HepG2 (cell line): ENCODE results near the gene CLTA. TPM values are rescaled to one million over a fixed set of nuclear protein-coding genes. Genes with fewer than 3 reads are reported as not detected.

Experiments
- AKAP8 ChIP-seq: sonication (generic); formaldehyde crosslinking; IDR thresholded peaks from 2 replicates; pipeline ENCODE4 v1.5.1; 2020; ENCODE audit warnings: mild to moderate bottlenecking, missing genetic modification reagents
- ELF4 ChIP-seq: sonication (generic); formaldehyde crosslinking; IDR thresholded peaks from 2 replicates; pipeline ENCODE4 v1.5.0; 2020; ENCODE audit warnings: missing genetic modification reagents, mild to moderate bottlenecking, moderate library complexity, borderline replicate concordance
- GTF3A ChIP-seq: sonication (generic); formaldehyde crosslinking; conservative IDR thresholded peaks from 2 replicates; pipeline ENCODE4 v1.4.0; 2020; ENCODE audit warnings: mild to moderate bottlenecking, missing genetic modification reagents
- HCFC1 ChIP-seq: fragments of 150-350 bp; IDR thresholded peaks from 2 replicates; pipeline ENCODE4 v1.6.1; 2014; ENCODE audit warnings: low read depth, low read length
- IKZF4 ChIP-seq: sonication (generic); formaldehyde crosslinking; IDR thresholded peaks from 2 replicates; pipeline ENCODE4 v1.5.1; 2020; ENCODE audit warnings: borderline replicate concordance, mild to moderate bottlenecking, low read depth, missing genetic modification reagents; ENCODE audit errors: not compliant biosample characterization
- NCOA1 ChIP-seq: sonication (generic); formaldehyde crosslinking; IDR thresholded peaks from 2 replicates; pipeline ENCODE4 v1.9.0; 2021; ENCODE audit warnings: missing genetic modification reagents
- NKX3-1 ChIP-seq: sonication (generic); formaldehyde crosslinking; IDR thresholded peaks from 2 replicates; pipeline ENCODE4 v1.5.0; 2020; ENCODE audit warnings: missing genetic modification reagents
- RBM39 ChIP-seq: fragments of 200-400 bp; formaldehyde crosslinking; IDR thresholded peaks from one replicate; pipeline ENCODE4 v1.6.1; 2018; ENCODE audit warnings: antibody characterized with exemption, mild to moderate bottlenecking, low read depth, low read length; ENCODE audit not compliant: poor library complexity, severe bottlenecking
- SIX4 ChIP-seq: sonication (generic); formaldehyde crosslinking; IDR thresholded peaks from 2 replicates; pipeline ENCODE4 v1.4.0; 2020; ENCODE audit warnings: missing genetic modification reagents
- TOE1 ChIP-seq: sonication (generic); formaldehyde crosslinking; IDR thresholded peaks from 2 replicates; pipeline ENCODE4 v1.4.0; 2020; ENCODE audit warnings: mild to moderate bottlenecking, missing genetic modification reagents
- ZBTB7A ChIP-seq: sonication (generic); formaldehyde crosslinking; IDR thresholded peaks from 2 replicates; pipeline ENCODE4 v1.8.0; 2022; ENCODE audit warnings: mild to moderate bottlenecking, missing genetic modification reagents
- ZNF121 ChIP-seq: sonication (generic); formaldehyde crosslinking; IDR thresholded peaks from 2 replicates; pipeline ENCODE4 v1.5.0; 2020; ENCODE audit warnings: mild to moderate bottlenecking, missing genetic modification reagents
- ZNF3 ChIP-seq: IDR thresholded peaks from 2 replicates; pipeline ENCODE4 v1.7.0; 2017; ENCODE audit warnings: inconsistent platforms
- ZNF460 ChIP-seq: sonication (generic); formaldehyde crosslinking; IDR thresholded peaks from 2 replicates; pipeline ENCODE4 v1.5.1; 2020; ENCODE audit warnings: missing genetic modification reagents, mild to moderate bottlenecking, borderline replicate concordance
- ZNF781 ChIP-seq: sonication (generic); formaldehyde crosslinking; IDR thresholded peaks from 2 replicates; pipeline ENCODE4 v1.5.1; 2020; ENCODE audit warnings: borderline replicate concordance, mild to moderate bottlenecking, missing genetic modification reagents; ENCODE audit errors: not compliant biosample characterization
- polyA plus RNA-seq, 8 experiments: library from polyadenylated mRNA; depleted of rRNA in 3 of 8; stranded (reverse) in 7 of 8; unstranded in 1 of 8; fragments of >200 nt; fragmentation: Illumina TruSeq in 4 of 8; extraction: Trizol in 4 of 8; gene quantifications; 2 replicates each; pipeline versions ENCODE4 v1.2.1 to v1.2.3, GENCODE V29; 2011 to 2016; ENCODE audit warnings: low read depth in 4 of 8, missing spikeins in 1 of 8, mixed read lengths in 1 of 8; ENCODE audit not compliant: insufficient read depth in 1 of 8
- total RNA-seq, 5 experiments: library from RNA; depleted of rRNA; stranded (reverse); fragments of >200 nt; fragmentation: Illumina TruSeq; extraction: Trizol; gene quantifications; 2 replicates each; pipeline ENCODE4 v1.2.3, GENCODE V29; 2016; ENCODE audit warnings: low read depth in 1 of 5
- TF ChIP-seq, protein P1 (sequence below): sonication (generic); formaldehyde crosslinking; IDR thresholded peaks from 2 replicates; pipeline ENCODE4 v1.9.0; 2021; ENCODE audit warnings: mild to moderate bottlenecking, missing genetic modification reagents
- TF ChIP-seq, protein P2 (sequence below): IDR thresholded peaks from 2 replicates; pipeline ENCODE4 v1.6.1; 2016
- TF ChIP-seq, protein P3 (sequence below): sonication (generic); formaldehyde crosslinking; IDR thresholded peaks from 2 replicates; pipeline ENCODE4 v1.4.0; 2020; ENCODE audit warnings: missing genetic modification reagents, borderline replicate concordance

CLTA gene
- total and polyA plus RNA-seq, 2 of the 13 experiments (the other 11 are each of a cell fraction or from before 2014, with no cell fraction given), result 143 to 222 TPM

DNA sequence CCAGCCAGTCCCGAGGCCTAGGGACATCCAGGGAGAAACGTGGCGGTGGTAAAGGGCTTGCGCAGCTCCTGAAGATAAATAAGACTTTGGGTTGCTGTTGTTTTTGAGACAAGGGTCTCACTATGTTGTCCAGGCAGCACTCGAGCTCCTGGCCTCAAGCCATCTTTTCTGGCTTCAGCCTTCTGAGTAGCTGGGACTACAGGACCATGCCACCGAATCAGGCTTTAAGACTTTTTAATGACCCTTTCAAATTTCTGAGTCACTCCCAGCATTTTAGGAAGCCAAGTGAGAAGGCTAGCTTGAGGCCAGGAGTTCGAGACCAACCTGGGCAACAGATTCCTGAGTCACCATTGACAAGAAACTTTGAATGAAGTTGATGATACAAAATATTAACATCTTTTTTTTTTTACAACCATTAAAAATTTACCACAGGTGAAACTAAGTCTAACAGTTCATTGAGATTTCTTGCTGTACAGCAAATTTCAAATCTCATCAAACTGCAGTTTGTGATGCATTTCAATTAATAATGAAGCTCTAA, 68.3 kb downstream of the CLTA start (continued):
- TF ChIP-seq, protein P1, sequence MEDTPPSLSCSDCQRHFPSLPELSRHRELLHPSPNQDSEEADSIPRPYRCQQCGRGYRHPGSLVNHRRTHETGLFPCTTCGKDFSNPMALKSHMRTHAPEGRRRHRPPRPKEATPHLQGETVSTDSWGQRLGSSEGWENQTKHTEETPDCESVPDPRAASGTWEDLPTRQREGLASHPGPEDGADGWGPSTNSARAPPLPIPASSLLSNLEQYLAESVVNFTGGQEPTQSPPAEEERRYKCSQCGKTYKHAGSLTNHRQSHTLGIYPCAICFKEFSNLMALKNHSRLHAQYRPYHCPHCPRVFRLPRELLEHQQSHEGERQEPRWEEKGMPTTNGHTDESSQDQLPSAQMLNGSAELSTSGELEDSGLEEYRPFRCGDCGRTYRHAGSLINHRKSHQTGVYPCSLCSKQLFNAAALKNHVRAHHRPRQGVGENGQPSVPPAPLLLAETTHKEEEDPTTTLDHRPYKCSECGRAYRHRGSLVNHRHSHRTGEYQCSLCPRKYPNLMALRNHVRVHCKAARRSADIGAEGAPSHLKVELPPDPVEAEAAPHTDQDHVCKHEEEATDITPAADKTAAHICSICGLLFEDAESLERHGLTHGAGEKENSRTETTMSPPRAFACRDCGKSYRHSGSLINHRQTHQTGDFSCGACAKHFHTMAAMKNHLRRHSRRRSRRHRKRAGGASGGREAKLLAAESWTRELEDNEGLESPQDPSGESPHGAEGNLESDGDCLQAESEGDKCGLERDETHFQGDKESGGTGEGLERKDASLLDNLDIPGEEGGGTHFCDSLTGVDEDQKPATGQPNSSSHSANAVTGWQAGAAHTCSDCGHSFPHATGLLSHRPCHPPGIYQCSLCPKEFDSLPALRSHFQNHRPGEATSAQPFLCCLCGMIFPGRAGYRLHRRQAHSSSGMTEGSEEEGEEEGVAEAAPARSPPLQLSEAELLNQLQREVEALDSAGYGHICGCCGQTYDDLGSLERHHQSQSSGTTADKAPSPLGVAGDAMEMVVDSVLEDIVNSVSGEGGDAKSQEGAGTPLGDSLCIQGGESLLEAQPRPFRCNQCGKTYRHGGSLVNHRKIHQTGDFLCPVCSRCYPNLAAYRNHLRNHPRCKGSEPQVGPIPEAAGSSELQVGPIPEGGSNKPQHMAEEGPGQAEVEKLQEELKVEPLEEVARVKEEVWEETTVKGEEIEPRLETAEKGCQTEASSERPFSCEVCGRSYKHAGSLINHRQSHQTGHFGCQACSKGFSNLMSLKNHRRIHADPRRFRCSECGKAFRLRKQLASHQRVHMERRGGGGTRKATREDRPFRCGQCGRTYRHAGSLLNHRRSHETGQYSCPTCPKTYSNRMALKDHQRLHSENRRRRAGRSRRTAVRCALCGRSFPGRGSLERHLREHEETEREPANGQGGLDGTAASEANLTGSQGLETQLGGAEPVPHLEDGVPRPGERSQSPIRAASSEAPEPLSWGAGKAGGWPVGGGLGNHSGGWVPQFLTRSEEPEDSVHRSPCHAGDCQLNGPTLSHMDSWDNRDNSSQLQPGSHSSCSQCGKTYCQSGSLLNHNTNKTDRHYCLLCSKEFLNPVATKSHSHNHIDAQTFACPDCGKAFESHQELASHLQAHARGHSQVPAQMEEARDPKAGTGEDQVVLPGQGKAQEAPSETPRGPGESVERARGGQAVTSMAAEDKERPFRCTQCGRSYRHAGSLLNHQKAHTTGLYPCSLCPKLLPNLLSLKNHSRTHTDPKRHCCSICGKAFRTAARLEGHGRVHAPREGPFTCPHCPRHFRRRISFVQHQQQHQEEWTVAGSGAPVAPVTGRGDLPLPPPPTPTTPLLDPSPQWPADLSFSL (CRISPR knock-in tag), result 0 out of 2 replicates have a peak, but pooled peaks have one; percentile 0
- TF ChIP-seq IKZF4 (CRISPR knock-in tag) (no peak), ELF4 (CRISPR knock-in tag) (no peak), AKAP8 (CRISPR knock-in tag) (no peak), SIX4 (no peak), TOE1 (no peak), HCFC1 (no peak), ZNF121 (peak; percentile 99), NKX3-1 (CRISPR knock-in tag) (no peak), NCOA1 (CRISPR knock-in tag) (0 out of 2 replicates have a peak, but pooled peaks have one; percentile 14), ZNF3 (CRISPR knock-in tag) (no peak), ZBTB7A (CRISPR knock-in tag) (no peak), ZNF460 (CRISPR knock-in tag) (no peak), GTF3A (CRISPR knock-in tag) (no peak), ZNF781 (CRISPR knock-in tag) (no peak), RBM39 (no peak)
- TF ChIP-seq, protein P2, sequence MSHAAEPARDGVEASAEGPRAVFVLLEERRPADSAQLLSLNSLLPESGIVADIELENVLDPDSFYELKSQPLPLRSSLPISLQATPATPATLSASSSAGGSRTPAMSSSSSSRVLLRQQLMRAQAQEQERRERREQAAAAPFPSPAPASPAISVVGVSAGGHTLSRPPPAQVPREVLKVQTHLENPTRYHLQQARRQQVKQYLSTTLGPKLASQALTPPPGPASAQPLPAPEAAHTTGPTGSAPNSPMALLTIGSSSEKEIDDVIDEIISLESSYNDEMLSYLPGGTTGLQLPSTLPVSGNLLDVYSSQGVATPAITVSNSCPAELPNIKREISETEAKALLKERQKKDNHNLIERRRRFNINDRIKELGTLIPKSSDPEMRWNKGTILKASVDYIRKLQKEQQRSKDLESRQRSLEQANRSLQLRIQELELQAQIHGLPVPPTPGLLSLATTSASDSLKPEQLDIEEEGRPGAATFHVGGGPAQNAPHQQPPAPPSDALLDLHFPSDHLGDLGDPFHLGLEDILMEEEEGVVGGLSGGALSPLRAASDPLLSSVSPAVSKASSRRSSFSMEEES (CRISPR knock-in tag), result no peak
- TF ChIP-seq, protein P3, sequence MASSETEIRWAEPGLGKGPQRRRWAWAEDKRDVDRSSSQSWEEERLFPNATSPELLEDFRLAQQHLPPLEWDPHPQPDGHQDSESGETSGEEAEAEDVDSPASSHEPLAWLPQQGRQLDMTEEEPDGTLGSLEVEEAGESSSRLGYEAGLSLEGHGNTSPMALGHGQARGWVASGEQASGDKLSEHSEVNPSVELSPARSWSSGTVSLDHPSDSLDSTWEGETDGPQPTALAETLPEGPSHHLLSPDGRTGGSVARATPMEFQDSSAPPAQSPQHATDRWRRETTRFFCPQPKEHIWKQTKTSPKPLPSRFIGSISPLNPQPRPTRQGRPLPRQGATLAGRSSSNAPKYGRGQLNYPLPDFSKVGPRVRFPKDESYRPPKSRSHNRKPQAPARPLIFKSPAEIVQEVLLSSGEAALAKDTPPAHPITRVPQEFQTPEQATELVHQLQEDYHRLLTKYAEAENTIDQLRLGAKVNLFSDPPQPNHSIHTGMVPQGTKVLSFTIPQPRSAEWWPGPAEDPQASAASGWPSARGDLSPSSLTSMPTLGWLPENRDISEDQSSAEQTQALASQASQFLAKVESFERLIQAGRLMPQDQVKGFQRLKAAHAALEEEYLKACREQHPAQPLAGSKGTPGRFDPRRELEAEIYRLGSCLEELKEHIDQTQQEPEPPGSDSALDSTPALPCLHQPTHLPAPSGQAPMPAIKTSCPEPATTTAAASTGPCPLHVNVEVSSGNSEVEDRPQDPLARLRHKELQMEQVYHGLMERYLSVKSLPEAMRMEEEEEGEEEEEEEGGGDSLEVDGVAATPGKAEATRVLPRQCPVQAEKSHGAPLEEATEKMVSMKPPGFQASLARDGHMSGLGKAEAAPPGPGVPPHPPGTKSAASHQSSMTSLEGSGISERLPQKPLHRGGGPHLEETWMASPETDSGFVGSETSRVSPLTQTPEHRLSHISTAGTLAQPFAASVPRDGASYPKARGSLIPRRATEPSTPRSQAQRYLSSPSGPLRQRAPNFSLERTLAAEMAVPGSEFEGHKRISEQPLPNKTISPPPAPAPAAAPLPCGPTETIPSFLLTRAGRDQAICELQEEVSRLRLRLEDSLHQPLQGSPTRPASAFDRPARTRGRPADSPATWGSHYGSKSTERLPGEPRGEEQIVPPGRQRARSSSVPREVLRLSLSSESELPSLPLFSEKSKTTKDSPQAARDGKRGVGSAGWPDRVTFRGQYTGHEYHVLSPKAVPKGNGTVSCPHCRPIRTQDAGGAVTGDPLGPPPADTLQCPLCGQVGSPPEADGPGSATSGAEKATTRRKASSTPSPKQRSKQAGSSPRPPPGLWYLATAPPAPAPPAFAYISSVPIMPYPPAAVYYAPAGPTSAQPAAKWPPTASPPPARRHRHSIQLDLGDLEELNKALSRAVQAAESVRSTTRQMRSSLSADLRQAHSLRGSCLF (CRISPR knock-in tag), result no peak
